Activated CD4-positive, alpha-beta T cell treated with anti-CD3 and anti-CD28 coated beads, Interleukin-2, amount 50 U/mL, for 48 hours (primary cell): ENCODE data around the gene NFKBIA.
"Not testable (repeated sequence)": the region's sequence is repeated elsewhere in the genome, so short reads cannot be mapped to it uniquely, and the experiment has no call there.

Experiments used
- DNase-seq, 2 experiments: peaks; one replicate each; pipeline ENCODE4 v3.0.0-alpha.2; 2020

The NFKBIA gene

DNA sequence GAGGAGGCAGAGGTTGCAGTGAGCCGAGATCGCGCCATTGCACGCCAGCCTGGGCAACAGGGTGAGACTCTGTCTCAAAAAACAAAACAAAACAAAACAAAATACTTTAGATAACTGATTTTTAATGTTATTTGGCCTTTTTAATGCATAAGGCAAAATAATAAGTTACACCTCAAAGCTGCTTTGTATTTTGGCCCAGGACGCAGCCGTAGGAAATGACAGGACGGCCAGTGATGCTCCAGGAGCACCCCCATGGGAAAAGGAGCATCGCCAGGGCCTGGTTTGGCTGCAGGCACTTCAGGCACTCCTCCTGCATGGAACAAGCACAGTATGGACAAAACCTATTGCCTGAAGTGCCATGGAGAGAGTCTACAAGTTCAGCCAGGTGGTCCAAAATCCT is 3.5 kb upstream of the NFKBIA start:
- DNase-seq, result no peak

- no peak for DNase-seq
Measured at GRCh38 chr14:35407306-35407630, 2.7 kb upstream of the NFKBIA start.

DNA sequence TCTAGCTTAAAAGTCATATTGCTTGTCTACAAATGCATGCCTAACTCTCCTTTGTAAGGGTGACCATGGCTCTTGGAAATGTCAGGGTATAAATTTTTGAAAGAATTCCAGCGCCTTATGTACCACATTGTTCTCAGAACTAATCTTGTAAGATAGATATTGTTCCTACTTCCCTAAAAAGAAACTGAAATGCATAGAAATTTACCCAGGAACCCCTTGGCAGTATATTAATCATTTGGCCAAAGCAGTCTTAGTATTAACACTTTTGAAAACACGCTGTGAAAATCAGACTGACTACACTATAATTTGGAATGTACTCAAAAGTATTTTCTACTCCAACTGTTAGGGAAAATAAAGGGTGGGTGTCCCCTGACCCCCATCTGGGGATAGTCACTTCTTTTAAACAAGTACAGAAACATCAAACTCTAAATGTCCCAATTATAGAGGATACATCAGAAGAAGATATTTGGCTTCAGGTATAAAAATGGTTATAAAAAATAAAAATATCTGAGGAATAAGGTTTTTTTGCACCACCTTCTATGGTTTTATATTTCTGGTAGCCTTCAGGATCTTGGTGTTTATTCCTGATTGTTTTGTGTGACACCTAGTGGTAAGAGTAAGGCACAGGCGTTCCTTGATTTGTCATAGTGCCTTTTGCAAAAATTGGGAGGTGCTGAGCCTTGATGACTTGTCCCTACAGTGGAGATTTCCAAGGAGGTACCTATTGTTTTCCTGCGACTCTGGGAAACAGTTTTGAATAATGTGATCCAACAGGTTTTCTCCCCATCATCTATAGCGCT is 2.2 kb upstream of the NFKBIA start:
- no peak for DNase-seq

DNA sequence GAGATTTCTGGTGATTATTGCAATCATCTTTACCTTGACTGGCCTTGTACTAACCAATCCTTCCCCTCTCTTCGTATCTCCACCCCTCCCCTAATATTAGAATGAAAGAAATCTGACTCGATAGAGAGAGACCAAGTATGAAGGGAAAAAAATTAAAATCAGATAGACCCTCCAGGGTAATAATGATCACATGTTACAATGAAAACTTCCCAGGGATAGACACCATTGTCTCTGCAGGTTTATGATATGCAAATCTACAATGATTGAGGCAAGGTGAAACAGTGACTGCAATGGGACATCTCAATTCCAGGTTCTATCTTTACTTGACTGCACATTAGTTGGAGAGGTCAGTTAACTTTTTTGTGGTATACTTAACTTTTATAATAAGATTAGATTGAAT is 1.5 kb upstream of the NFKBIA start:
- DNase-seq, result no peak

GRCh38 chr14:35405304-35405996 is 901 bp upstream of the NFKBIA start:
- DNase-seq, result no peak

- DNase-seq, result peak; percentile 96 to 97
Measured at GRCh38 chr14:35403603-35404448, 723 bp downstream of the NFKBIA start.

GRCh38 chr14:35403114-35403602 is 1.4 kb downstream of the NFKBIA start:
- DNase-seq, result peak; percentile 56 to 67

DNA sequence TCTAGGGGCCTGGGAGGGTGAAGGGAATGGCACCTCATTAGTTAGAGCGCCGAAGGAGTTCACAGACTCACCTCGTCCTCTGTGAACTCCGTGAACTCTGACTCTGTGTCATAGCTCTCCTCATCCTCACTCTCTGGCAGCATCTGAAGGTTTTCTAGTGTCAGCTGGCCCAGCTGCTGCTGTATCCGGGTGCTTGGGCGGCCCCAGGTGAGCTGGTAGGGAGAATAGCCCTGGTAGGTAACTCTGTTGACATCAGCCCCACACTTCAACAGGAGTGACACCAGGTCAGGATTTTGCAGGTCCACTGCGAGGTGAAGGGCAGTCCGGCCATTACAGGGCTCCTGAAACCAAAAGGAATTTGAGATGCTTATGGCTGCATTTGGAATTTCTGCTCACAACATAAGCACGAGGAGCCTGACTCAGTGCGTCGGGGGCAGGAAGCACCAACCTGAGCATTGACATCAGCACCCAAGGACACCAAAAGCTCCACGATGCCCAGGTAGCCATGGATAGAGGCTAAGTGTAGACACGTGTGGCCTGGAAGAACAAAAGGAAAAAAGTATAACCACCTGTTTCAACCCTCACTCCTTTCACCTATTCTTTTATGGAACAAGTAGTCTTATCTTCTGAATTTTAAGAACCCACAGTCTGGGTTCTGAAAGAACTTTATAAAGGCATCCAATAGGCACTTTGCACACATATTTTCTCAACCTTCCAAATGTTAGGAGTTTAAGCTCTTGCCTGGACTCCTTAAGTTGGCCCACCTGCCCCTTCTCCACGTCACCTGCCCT is 2.0 kb downstream of the NFKBIA start:
- DNase-seq, result peak; percentile 35 to 46

DNA sequence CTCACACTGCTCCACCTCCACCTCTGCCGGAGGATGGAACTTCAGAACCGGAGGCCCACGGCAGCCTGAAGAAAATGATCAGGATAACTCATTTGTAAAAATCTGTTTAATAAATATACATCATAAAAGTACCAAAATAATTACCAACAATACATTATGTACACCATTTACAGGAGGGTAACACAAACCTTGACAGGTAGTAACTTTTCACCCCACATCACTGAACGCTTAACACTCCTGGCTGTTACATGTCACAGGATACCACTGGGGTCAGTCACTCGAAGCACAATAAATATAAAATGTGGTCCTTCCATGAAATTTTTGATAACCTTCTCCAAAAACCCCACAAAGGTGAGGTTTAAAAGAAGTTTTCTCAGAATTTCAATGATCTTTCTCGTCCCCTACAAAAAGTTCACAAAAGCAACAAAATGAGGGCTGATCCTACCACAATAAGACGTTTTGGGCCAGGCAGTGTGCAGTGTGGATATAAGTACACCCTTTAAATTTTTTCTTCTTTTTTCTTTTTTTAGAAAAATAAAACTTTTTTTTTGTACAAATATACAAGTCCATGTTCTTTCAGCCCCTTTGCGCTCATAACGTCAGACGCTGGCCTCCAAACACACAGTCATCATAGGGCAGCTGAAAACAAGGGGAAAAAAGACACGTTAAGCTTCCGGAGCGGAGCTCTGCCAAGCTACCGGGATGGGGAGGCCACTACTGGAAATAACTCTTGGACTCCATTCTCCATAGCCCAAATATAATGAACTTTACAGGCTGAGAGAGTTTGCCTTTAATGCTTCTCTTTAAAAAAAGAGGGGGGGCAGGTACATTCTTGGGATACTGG is 2.9 kb downstream of the NFKBIA start:
- no peak for DNase-seq

DNA sequence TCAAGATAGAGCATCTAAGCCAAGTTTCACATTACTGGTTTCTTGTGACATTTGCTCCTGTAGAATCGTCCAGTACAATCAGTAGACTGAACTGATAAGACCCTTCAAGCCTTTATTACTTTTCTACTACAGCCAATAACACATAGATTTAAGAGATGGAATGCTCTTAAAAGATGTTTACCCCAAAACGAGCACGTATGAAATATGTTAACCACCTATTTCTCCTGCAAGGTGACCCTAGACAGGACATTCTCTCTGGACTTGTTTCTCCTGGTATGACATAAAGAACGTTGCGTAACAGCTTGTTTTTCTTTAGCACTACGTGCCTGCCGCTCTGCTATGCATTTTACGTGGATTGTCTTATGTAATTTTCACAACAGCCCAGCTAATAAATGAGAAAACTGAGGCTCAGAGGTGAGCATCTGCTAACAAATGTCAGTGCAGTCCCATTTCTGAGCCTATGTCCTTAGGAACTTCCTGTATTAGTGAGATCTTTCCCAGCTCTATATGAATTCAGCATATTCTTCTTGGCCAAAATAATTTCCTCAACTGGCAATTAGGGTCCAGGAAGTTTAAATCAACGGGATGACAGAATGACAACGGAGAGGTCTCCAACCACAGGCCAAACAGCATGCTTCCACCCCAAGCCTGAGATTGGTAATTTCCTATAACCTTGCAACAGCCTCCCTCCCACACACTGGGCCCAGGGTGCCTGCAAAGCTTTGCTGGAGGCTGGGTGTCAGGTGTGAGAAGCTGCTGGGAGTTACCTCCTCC is 3.7 kb downstream of the NFKBIA start:
- DNase-seq, result peak; percentile 64 to 73

DNA sequence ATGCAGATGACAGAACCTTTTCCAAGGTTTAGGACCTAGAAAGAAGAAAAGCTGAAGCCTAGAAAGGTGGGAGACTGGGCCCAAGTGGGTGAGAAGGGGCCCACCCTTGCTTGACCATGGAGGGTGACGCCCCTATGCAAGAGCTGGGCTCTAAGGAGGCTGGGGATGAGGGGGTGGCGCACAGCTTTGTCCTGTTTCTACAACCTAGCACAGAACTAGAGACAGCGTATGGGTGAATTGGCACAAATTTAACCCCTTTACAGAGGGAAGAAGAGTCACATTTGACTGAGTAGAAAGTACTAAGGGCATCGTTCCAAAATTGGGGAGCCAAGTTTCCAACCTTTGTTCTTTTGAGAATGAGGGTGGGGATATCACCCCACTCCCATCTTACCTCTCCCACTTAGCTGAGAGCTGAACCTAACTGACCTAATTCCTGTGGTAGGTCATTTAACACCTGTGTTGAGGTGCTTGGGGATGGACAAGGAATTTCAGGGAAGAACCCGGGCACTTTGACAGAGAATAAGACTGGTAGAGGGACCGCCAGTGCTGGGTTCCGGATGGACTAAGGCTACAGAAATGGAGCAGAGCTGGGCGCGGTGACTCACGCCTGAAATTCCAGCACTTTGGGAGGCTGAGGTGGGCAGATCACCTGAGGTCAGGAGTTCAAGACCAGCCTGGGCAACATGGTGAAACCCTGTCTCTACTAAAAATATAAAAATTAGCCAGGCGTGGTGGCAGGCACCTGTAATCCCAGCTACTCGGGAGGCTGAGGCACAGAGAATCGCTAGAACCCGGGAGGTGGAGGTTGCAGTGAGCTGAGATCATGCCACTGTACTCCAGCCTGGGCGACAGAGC is 5.2 kb downstream of the NFKBIA start:
- DNase-seq, result peak in 1 of 2 experiments; percentile 38

DNA sequence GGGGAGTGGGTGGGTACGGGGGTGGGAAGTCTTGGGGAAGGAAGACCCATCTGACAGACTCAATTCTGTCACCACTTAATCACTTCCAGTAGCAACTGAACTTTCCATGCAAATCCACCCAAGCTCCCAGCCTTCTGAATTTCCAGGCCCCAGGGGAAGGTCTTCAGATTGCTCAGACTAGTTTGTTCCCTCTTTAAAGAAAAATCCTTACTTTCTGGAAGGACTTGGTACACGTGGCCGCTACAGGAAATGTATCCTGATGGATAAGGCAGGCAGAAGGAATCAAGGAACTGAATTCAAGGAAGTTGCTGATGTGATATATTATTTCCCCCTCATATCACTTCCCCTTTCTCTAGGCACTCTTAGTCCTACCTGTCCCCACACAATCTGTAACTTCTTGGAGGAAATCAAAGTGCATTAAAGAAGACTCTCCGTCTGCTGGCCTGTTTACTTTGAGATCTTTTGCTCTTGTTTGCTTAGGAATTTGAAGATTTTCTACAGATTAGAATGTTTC is 6.4 kb downstream of the NFKBIA start:
- DNase-seq, result no peak

- DNase-seq, result not testable (repeated sequence)
Measured at GRCh38 chr14:35396610-35397009, 7.9 kb downstream of the NFKBIA start.

GRCh38 chr14:35395283-35395682 is 9.3 kb downstream of the NFKBIA start:
- DNase-seq, result no peak

- DNase-seq, result no peak
Measured at GRCh38 chr14:35394326-35395013, 10.1 kb downstream of the NFKBIA start.

DNA sequence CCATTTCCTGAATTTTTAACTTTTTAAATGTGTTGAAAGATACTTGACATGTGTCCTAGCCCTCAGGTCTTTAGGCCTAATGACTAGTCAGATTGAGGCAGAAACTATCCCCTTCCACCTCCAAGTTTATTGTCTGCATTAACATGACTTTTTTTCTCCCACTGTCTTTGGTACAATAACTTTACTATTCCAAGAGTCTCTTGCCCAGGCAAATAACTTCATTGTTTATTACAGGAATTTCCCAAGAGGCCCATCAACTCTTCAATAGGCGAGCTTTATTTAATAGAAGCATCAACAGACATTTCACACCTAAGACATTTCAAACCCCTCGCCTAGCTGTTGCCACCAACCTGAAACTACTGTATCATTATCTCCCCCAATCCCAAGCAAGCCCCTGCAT is 10.7 kb downstream of the NFKBIA start:
- no peak for DNase-seq

- DNase-seq, result no peak
Measured at GRCh38 chr14:35392103-35392502, 12.4 kb downstream of the NFKBIA start.

DNA sequence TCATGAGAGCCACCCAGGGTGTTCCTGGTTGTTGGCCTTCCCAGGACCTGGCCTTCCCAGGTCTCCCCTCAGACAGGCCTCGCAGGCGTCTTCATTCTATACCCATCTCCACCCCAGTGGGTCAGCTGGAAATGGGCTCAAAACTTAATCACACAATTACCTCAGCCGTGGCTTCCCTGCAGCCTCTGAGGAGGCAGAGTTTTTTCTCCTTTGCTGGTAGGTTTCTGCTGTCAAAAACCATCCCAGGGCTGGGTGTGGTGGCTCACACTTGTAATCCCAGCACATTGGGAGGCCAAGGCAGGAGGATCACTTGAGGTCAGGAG is 13.2 kb downstream of the NFKBIA start:
- no peak for DNase-seq
